Measurements from ENCODE around the gene MEMO1.

- TF ChIP-seq MAX (IDR thresholded peaks at IDR 0.05; ENCODE audit: low read depth) (no peak), CTCF (IDR thresholded peaks at IDR 0.05) (no peak), ZBTB33 (IDR thresholded peaks at IDR 0.05; ENCODE audit: borderline replicate concordance, low read depth) (no peak), JUND (IDR thresholded peaks at IDR 0.05) (no peak)
Measured at GRCh38 chr2:32003791-32004190, 7.0 kb downstream of the MEMO1 start.
